K562 (cell line): Measurements from ENCODE around the gene CADPS2. TPM values are rescaled to one million over a fixed set of nuclear protein-coding genes. Genes with fewer than 3 reads are reported as not detected.

Source experiments
- ATAC-seq: fragments of 200-7000 bp; cut with Tn5 transposase; 3 replicates; pipeline ENCODE4 v1.9.1; 2020; ENCODE audit warnings: moderate library complexity
- BruUV-seq: library from RNA; stranded (reverse); fragments of 400-500 nt; replicated peaks from 2 replicates; lab custom pipeline; 2021; lab: Mats Ljungman, UMichigan
- CTCF ChIA-PET: fragments of 300-600 bp; formaldehyde crosslinking; extraction: SDS; loops from one replicate; lab custom pipeline; 2021; ENCODE audit warnings: low intra/inter-chr PET ratio; lab: Yijun Ruan, JAX
- POLR2A ChIA-PET: fragments of 300-600, 350-650 bp; sonication (Branson Sonifier 250); formaldehyde crosslinking; extraction: SDS; loops from one replicate; lab custom pipeline; 2021; ENCODE audit warnings: antibody characterized with exemption, inconsistent platforms; lab: Yijun Ruan, JAX
- DNase-seq, 4 experiments: peaks; one replicate each; pipeline versions ENCODE4 v3.0.0 to v3.0.0-alpha.2; 2011 to 2018; ENCODE audit warnings: low spot score in 3 of 4, mixed read lengths in 3 of 4; ENCODE audit errors: extremely low read depth in 1 of 4
- FAIRE-seq: peaks from 2 replicates; lab custom pipeline; 2011; peaks lifted over from hg19 to GRCh38; lab: Jason Lieb, UNC
- H2AFZ ChIP-seq: 2 replicates; pipeline ENCODE4 v1.6.0; 2011; ENCODE audit warnings: low read depth, low read length, control low read depth, inconsistent platforms
- H3K27ac ChIP-seq: fragments of 200-600 bp; 3 replicates; pipeline ENCODE4 v1.8.0; 2011; ENCODE audit warnings: low read depth, mild to moderate bottlenecking, control low read depth, inconsistent platforms, low read length, moderate library complexity, mixed read lengths; ENCODE audit errors: extremely low read depth
- H3K27me3 ChIP-seq, 2 experiments: fragments of 300-600 bp in 1 of 2; 2 replicates in 1 of 2; 3 replicates in 1 of 2; pipeline versions ENCODE4 v1.6.0 to v1.8.0; 2011; ENCODE audit warnings: inconsistent platforms in 2 of 2, low read length in 2 of 2, mild to moderate bottlenecking in 1 of 2, mixed read lengths in 1 of 2, moderate library complexity in 1 of 2; ENCODE audit not compliant: control insufficient read depth in 2 of 2, insufficient read depth in 2 of 2
- H3K36me3 ChIP-seq: fragments of 300-600 bp; 3 replicates; pipeline ENCODE4 v1.8.0; 2011; ENCODE audit warnings: mild to moderate bottlenecking, low read length, inconsistent platforms; ENCODE audit not compliant: control insufficient read depth, insufficient read depth
- H3K4me1 ChIP-seq, 2 experiments: fragments of 200-600 bp in 1 of 2; replicated peaks in 1 of 2; 2 replicates in 1 of 2; 3 replicates in 1 of 2; pipeline versions ENCODE4 v1.5.1 to v1.8.0; 2011; ENCODE audit warnings: inconsistent platforms in 2 of 2, low read length in 2 of 2, mild to moderate bottlenecking in 1 of 2, mixed read lengths in 1 of 2, moderate library complexity in 1 of 2; ENCODE audit not compliant: control insufficient read depth in 2 of 2, insufficient read depth in 2 of 2
- H3K4me2 ChIP-seq: 2 replicates; pipeline ENCODE4 v1.6.1; 2011; ENCODE audit warnings: low read length, control low read depth, inconsistent platforms, mixed read lengths; ENCODE audit not compliant: insufficient read depth
- H3K4me3 ChIP-seq: fragments of 200-600 bp; sonication (generic), shearing (Covaris generic); 2 replicates; pipeline ENCODE4 v1.5.1; 2016; ENCODE audit warnings: control low read depth, inconsistent platforms
- H3K79me2 ChIP-seq: fragments of 200-600 bp; 3 replicates; pipeline ENCODE4 v1.8.0; 2011; ENCODE audit warnings: low read length, inconsistent platforms; ENCODE audit not compliant: control insufficient read depth, insufficient read depth
- H3K9ac ChIP-seq, 2 experiments: 2 replicates each; pipeline versions ENCODE4 v1.6.0 to v1.6.1; 2011; ENCODE audit warnings: low read depth in 2 of 2, low read length in 2 of 2, control low read depth in 1 of 2, inconsistent platforms in 1 of 2, mild to moderate bottlenecking in 1 of 2, mixed read lengths in 1 of 2; ENCODE audit not compliant: insufficient read depth in 1 of 2
- H3K9me1 ChIP-seq: one replicate; pipeline ENCODE4 v1.6.0; 2011; ENCODE audit warnings: inconsistent platforms, mild to moderate bottlenecking, low read length, moderate library complexity; ENCODE audit not compliant: control insufficient read depth, insufficient read depth
- H3K9me3 ChIP-seq: replicated peaks from 2 replicates; pipeline ENCODE4 v1.5.1; 2011; ENCODE audit warnings: low read depth, low read length, inconsistent platforms; ENCODE audit not compliant: control insufficient read depth, insufficient read depth
- H4K20me1 ChIP-seq: replicated peaks from 2 replicates; pipeline ENCODE4 v1.6.1; 2011; ENCODE audit warnings: low read length, inconsistent platforms, mixed read lengths; ENCODE audit not compliant: control insufficient read depth, insufficient read depth
- BRF1 ChIP-seq: IDR thresholded peaks from 3 replicates; pipeline ENCODE4 v1.6.1; 2011; ENCODE audit warnings: borderline replicate concordance, mild to moderate bottlenecking; ENCODE audit not compliant: insufficient read length; ENCODE audit errors: extremely low read depth
- CBX8 ChIP-seq: fragments of 200-600 bp; sonication (generic); IDR thresholded peaks from 2 replicates; pipeline ENCODE4 v1.6.1; 2012; ENCODE audit warnings: borderline replicate concordance, mixed run types, low read depth, mild to moderate bottlenecking, moderate library complexity, mixed read lengths, low read length, control low read depth, inconsistent platforms; ENCODE audit not compliant: poor library complexity, severe bottlenecking; ENCODE audit errors: extremely low read depth
- CSDE1 ChIP-seq, 2 experiments: fragments of 450-650 bp; IDR thresholded peaks; 2 replicates each; pipeline ENCODE4 v1.6.1; 2016; ENCODE audit warnings: mild to moderate bottlenecking in 1 of 2
- FOXA1 ChIP-seq: fragments of 450-650 bp; IDR thresholded peaks from 2 replicates; pipeline ENCODE4 v1.6.1; 2016; ENCODE audit warnings: mild to moderate bottlenecking, borderline replicate concordance
- HINFP ChIP-seq: fragments of 450-650 bp; conservative IDR thresholded peaks from 2 replicates; pipeline ENCODE4 v1.6.1; 2016; ENCODE audit warnings: missing genetic modification characterization, low read depth, mild to moderate bottlenecking, control low read depth, missing compliant biosample characterization
- HMBOX1 ChIP-seq: sonication (generic); IDR thresholded peaks from 2 replicates; pipeline ENCODE4 v1.6.1; 2016
- HNRNPH1 ChIP-seq: fragments of 200-400 bp; formaldehyde crosslinking; optimal IDR thresholded peaks from 2 replicates; pipeline ENCODE3; 2017; ENCODE audit warnings: low read depth, mild to moderate bottlenecking, low read length, moderate library complexity
- KLF1 ChIP-seq: fragments of 450-650 bp; IDR thresholded peaks from 2 replicates; pipeline ENCODE4 v1.6.1; 2016; ENCODE audit warnings: missing genetic modification characterization, missing compliant biosample characterization
- MIER1 ChIP-seq: fragments of 450-650 bp; IDR thresholded peaks from 2 replicates; pipeline ENCODE4 v1.6.1; 2016; ENCODE audit warnings: antibody characterized with exemption, mild to moderate bottlenecking, low read depth
- NR2C1 ChIP-seq, 2 experiments: fragments of 450-650 bp; IDR thresholded peaks; 2 replicates each; pipeline ENCODE4 v1.6.1; 2017; ENCODE audit warnings: mild to moderate bottlenecking in 2 of 2, antibody characterized with exemption in 1 of 2, inconsistent platforms in 1 of 2, missing compliant biosample characterization in 1 of 2, missing genetic modification characterization in 1 of 2
- PCBP2 ChIP-seq: fragments of 200-400 bp; formaldehyde crosslinking; IDR thresholded peaks from 2 replicates; pipeline ENCODE4 v1.6.1; 2018; ENCODE audit warnings: low read length, low read depth, mild to moderate bottlenecking, moderate library complexity; ENCODE audit not compliant: poor library complexity, severe bottlenecking
- SMAD1 ChIP-seq: fragments of 150-350 bp; IDR thresholded peaks from 2 replicates; pipeline ENCODE4 v1.6.1; 2014; ENCODE audit warnings: low read length, low read depth; ENCODE audit not compliant: partially characterized antibody
- TAL1 ChIP-seq: fragments of 450-650 bp; IDR thresholded peaks from 2 replicates; pipeline ENCODE4 v1.6.1; 2016; ENCODE audit warnings: mild to moderate bottlenecking
- THRB ChIP-seq: fragments of 450-650 bp; formaldehyde crosslinking; conservative IDR thresholded peaks from 2 replicates; pipeline ENCODE4 v1.4.0; 2022; ENCODE audit warnings: mild to moderate bottlenecking, missing genetic modification characterization
- ZNF589 ChIP-seq: fragments of 200-800 bp; sonication (Bioruptor generic); IDR thresholded peaks from 2 replicates; pipeline ENCODE4 v1.6.1; 2016; ENCODE audit warnings: low read depth, missing genetic modification characterization, missing compliant biosample characterization
- ZNF699 ChIP-seq: fragments of 250-450 bp; sonication (Bioruptor Pico); IDR thresholded peaks from 2 replicates; pipeline ENCODE4 v1.8.0; 2021; ENCODE audit warnings: mild to moderate bottlenecking, moderate library complexity; ENCODE audit not compliant: insufficient replicate concordance
- ZNF780A ChIP-seq: fragments of 250-450 bp; sonication (Bioruptor Pico); IDR thresholded peaks from 2 replicates; pipeline ENCODE4 v1.5.0; 2021; ENCODE audit warnings: mild to moderate bottlenecking
- WGBS: fragments of 100-300 bp; shearing (Covaris generic); methylation state at CpG from one replicate; pipeline ENCODE4 v1.1.6; 2016; ENCODE audit warnings: low coverage, mixed read lengths; ENCODE audit not compliant: insufficient coverage; ENCODE audit errors: missing lambda C conversion rate; 5-methylcytosine and 5-hydroxymethylcytosine counted together
- in situ Hi-C: fragments of 300-500 bp; cut with MboI; formaldehyde crosslinking; loops from 4 replicates; pipeline ENCODE4 v1.15.0; 2018; ENCODE audit warnings: inconsistent platforms, mixed read lengths
- intact Hi-C: fragments of 100-400 bp; cut with micrococcal nuclease; formaldehyde crosslinking; loops from 2 replicates; pipeline ENCODE4 v1.14.2; 2022
- polyA plus RNA-seq, 8 experiments: library from polyadenylated mRNA; depleted of rRNA in 4 of 8; stranded (reverse) in 5 of 8; unstranded in 3 of 8; fragments of >200 nt; fragmentation: Nextera tagmentation in 2 of 8; fragmentation: Illumina TruSeq in 1 of 8; extraction: Ambion mirVana in 2 of 8; extraction: Trizol in 1 of 8; gene quantifications; 2 replicates each; pipeline versions ENCODE4 v1.2.1 to v1.2.3, GENCODE V29; 2011 to 2014; ENCODE audit warnings: inconsistent platforms in 1 of 8, missing spikeins in 1 of 8
- total RNA-seq, 7 experiments: library from RNA; depleted of rRNA in 6 of 7; stranded (reverse); fragments of >200 nt in 6 of 7; fragmentation: Illumina TruSeq in 2 of 7; extraction: Trizol in 2 of 7; gene quantifications; 2 replicates each; pipeline versions ENCODE4 v1.2.1 to v1.2.3, GENCODE V29; 2011 to 2021; ENCODE audit warnings: low replicate concordance in 1 of 7

CADPS2 gene
- total and polyA plus RNA-seq, 9 of the 15 experiments (the other 6 are each of a cell fraction or from before 2014, with no cell fraction given): 0.03 to 0.14 (median 0.04) TPM; not detected in 1

- CTCF ChIA-PET: no interaction called here
- BruUV-seq: no TSS peak
- POLR2A ChIA-PET: no interaction called here
- Histone ChIP-seq H3K4me2 (no peak overlapping the region), H3K9ac (no peak overlapping the region), H3K36me3 (no peaks in the 10 kb centered on the region), H3K79me2 (no peaks in the 10 kb centered on the region), H3K4me1 (no peaks in the 10 kb centered on the region), H3K27ac (no peak overlapping the region), H3K9me1 (no peaks in the 10 kb centered on the region), H3K9me3 (no peaks in the 10 kb centered on the region), H3K4me3 (no peak overlapping the region), H2AFZ (no peak overlapping the region), H4K20me1 (no peaks in the 10 kb centered on the region), H3K27me3 (no peaks in the 10 kb centered on the region)
- in situ Hi-C loops (no loop called here), intact Hi-C loops (no loop called here)
- WGBS: 0% methylated on average over 8 of the region's 8 CpGs
- ATAC-seq: no peak
- TF ChIP-seq ZNF589 (CRISPR knock-in tag): no peak
- no peak for TF ChIP-seq MIER1
- no peak for TF ChIP-seq SMAD1
- no peak for TF ChIP-seq THRB (CRISPR knock-in tag)
- no peak for TF ChIP-seq CBX8
- TF ChIP-seq FOXA1: no peak
- no peak for TF ChIP-seq TAL1
- no peak for TF ChIP-seq HMBOX1
- TF ChIP-seq ZNF780A (CRISPR knock-in tag): no peak
- TF ChIP-seq CSDE1 (IDR thresholded peaks at IDR 0.05): no peak
- TF ChIP-seq BRF1: no peak
- no peak for TF ChIP-seq NR2C1 (IDR thresholded peaks at IDR 0.05)
- no peak for TF ChIP-seq NR2C1 (tag; IDR thresholded peaks at IDR 0.05)
- no peak for TF ChIP-seq PCBP2
- TF ChIP-seq HNRNPH1: no peak
- no peak for TF ChIP-seq HINFP (tag)
- TF ChIP-seq KLF1 (tag): no peak
- no peak for TF ChIP-seq ZNF699 (CRISPR knock-in tag)
- FAIRE-seq: no peak
- DNase-seq: no peak
Observed at GRCh38 chr7:122682815-122683550, 203.3 kb downstream of the CADPS2 start.
